Measurements from ENCODE around the gene ECE1.
A peak's percentile ranks its signal among the peaks of the same experiment; 100 is the strongest.
"Not testable (repeated sequence)": the region's sequence is repeated elsewhere in the genome, so short reads cannot be mapped to it uniquely, and the experiment has no call there.

Gene ECE1

DNA sequence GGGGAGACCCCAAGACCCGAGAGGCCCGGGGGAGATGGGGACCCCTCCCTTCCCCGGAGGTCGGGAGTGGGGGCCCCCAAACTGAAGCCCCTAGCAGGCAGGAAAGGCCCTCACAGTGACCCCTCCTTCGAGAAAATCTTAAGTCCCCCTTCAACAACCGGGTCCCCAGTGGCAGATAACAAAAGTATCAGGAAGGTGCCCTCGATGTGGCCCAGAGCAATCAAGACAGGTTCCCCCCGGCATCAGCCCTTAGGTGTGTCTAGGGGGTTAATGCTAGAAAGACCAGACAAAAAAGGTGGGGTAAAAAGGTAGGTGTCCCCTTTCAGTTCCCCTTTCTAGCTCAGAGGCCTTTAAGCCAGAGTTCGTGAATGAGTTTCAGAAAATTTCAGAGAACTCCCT is 282 bp upstream of the ECE1 start:
- no peak for DNase-seq

DNA sequence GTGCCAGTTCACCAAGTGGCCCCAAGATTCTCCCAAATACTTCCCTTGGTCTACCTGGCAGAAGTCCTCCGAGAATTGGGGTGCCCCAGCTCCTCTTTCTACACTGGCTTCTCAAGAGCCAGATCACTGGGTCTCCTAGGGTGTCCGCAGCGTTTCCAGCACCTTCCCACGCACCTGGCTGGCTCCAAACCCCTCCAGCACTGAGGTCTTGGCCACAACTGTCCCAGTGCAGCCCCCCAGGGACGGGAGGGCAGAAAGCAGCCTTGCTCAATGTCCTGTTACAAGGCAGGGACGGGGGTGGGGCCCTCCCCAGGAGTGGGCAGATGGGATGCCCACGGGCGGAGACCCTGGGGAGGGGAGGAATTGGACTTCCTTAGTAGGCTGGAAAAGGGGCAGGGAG is 1.1 kb downstream of the ECE1 start:
- DNase-seq = no peak

DNA sequence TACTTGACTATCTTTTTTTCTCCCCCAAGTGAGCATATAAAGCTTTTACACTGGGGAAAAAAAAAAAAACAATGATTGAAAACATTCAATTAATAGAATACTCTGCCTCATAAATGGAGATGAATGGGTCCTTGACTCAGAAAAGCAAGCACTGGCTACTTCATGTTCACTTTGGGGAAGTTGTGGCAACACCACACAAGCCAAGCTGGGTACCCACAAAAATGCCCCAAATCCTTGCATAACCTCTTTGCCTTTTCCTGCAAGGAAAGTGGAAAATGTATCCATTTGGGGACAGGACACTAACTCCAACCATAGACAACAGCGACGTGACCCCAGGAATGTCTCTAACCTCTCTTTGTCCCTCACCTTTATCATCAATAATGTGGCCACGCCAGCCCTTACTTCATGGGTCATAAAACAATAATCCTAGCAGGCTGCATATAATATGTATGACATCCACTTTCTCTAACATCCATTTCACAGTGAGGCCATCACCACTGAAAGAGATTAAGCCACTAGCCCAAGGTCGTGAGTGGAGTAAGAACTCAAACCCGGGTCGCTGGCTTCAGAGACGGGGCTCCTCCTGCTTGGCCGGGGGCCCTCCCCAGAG is 2.3 kb downstream of the ECE1 start:
- no peak for DNase-seq

DNA sequence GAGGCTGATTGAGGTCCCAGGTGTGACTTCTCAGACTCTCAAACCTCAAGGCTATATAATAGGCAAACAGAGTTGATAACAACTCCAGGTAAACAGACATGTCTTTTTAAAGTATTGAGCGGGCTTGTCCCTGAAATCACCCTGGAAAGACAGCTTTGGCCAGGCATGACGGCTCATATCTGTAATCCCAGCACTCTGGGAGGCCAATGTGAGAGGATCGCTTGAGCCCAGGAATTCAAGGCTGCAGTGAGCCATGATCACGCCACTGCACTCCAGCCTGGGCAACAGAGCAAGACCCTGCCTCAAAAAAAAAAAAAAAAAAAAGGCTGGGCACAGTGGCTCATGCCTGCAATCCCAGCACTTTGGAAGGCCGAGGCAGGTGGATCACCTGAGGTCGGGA is 4.9 kb downstream of the ECE1 start:
- DNase-seq = not testable (repeated sequence)

DNA sequence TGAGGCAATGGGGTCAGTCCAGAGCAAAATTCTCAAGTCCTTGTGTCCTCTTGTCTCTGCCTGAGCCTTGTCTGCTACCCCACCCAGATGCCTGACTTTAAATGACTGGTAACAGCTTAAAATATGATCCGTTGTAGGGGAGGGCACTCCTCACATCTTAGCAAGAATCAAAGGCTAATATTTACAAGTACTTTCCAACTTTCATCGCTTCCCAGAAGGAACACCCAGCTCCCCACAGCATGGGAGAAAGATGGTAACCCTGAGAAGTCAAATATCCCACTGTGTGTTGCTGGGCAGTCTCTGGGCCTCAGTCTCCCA is 5.2 kb downstream of the ECE1 start:
- no peak for DNase-seq

DNA sequence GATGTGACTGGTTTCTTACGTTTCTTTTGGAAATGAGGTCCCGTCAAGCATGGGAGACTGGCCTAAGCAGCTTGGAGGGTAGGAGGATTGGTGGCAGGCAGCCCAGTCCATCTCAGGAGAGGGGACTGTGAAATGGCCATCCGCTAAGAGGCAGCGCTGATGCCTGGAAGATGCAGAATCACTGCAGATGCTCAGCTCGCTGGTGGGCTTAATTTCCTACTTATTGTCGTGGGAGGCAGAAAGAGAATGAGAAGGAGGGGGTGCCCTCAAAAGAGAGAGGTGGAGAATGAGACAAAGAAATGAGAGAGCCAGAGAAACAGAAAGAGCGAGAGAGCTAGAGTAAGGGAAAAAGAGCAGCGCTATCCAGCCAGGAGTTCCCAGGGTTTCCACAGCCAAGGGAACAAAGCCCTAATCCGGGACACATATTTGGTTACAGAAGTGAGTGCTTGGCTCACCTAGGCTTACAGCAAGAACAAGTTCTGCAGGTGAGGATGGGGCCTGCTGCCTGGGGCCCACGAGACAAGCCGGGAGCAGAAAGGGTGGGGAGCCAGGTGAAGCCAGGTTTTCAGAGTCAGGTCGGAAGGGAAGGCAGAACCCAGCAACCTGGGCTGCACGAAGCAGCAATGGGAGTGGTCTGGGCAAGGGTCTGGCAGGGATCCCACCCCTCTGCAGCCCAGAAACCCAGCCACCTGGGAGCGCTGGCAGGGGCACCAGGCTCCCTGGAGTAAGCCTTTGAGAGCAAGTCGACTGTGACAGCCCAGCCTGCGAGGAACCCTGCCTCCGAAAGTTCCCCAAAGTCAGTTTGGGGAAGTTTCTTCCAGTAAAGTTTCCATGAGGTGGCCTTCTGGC is 5.8 kb downstream of the ECE1 start:
- no peak for DNase-seq

DNA sequence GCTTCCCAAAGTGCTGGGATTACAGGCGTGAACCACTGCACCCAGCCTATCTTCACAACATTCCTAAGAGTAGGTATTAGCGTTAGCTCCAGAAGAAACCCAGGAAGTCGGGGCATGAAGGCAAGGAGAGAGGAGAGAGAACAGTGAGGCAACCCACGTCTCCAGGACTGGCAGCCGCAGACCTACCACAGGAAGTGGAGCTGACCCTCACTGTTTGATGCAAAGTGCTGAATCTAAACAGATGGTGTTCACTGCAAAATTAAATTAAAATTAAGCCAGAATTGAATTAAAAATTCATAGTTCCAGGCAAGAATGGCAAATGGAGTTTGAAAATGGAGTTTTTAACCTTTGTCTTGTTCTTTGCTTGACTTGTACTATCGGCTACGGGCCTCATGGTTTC is 6.7 kb downstream of the ECE1 start:
- no peak for DNase-seq

DNA sequence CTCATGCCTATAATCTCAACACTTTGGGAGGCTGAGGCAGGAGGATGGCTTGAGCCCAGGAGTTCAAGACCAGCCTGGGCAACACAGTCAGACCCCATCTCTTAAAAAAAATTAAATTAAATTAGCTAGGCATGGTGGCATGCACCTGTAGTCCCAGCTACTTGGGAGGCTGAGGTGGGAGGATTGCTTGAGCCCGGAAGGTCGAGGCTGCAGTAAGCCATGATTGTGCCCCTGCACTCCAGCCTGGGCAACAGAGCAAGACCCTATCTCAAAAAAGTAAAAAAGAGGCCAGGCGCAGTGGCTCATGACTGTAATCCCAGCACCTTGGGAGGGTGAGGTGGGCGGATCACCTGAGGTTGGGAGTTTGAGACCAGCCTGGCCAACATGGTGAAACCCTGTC is 8.2 kb downstream of the ECE1 start:
- not testable (repeated sequence) for DNase-seq

DNA sequence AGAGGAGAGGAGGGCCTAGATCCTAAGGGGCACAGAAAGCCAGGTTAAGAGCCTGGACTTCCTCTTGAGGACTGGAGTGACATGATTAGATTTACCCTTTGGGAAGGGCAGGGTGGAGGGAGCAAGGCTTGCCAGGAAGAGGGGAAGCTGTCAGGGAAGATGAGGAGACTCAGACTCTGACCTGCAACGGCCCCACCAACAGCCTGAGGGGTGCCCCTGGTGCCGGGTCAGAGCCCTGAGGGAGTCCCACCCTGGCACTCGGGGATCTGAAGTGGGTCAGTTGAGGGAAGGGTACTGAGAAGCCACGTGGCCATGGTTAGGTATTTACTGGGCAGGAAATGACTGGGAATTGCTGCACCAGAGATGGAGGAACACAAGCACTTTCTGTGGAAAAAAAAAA is 9.8 kb downstream of the ECE1 start:
- DNase-seq = no peak

DNA sequence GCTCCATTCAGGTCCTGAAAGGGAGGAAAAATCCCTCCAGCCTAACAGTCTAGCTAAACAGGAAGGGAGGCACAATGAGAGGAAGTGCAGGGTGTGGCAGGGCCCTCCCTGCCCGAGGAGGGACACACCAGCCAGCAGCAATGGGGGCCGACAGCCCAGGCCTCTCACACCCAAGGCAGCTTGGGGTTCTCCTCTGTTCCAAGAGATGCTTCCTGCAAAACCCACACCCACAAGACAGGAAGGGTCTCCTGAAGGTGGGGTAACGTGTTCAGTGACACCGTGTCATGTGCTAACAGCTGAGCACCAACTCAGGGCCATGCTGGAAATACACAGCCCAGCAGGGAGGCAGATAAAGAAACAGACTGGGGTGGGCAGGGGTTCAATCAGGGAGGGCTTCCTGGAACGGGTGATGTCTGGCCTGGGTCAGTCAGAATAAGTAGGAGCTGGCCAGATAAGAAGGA is 10.2 kb downstream of the ECE1 start:
- no peak for DNase-seq

DNA sequence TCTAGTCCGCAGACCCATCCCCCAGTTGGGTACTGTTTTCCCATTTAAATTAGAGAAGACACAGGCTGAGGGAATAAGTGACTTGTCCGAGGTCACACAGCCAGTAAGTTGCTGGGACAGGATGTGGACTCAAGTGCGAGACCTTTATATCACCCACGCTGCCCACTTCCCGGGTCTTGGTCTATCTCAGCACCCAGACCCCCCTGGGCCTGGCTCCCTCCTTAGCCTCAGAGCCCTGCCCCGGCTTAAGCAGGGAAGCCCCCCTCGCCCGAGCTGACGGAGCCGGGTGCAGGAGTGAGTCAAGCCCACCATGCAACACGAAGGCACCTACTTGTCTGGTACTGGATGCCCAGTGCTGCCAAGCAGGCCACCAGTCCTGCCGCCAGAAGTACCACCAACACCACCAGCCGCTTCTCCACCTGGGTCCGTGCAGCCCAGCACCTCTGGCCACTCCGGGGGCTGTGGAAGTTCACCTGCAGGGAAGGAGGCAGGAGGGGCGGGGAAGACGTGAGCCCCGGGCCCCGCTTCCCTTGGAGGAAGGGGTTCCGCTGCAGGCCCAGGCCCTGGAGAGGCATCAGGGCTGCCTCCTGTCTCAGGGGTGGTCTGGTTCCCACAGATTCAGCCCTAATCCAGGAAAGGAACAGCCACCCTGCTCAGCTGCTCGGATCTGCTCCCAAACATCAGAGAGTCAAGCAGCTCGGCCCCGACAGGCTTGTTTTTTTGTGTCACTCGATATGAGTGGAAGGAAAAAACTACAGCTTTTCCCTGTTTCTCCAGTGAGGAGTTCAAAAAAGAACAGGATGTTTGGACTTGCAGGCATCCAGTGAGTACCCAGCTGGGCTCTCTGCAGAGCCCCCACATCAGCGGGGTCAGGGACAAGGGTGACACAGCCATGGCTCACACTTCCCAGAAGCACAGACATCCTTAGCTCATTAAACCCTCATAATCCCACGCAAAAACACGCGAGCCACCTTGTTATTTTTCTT is 11.1 kb downstream of the ECE1 start:
- no peak for DNase-seq

DNA sequence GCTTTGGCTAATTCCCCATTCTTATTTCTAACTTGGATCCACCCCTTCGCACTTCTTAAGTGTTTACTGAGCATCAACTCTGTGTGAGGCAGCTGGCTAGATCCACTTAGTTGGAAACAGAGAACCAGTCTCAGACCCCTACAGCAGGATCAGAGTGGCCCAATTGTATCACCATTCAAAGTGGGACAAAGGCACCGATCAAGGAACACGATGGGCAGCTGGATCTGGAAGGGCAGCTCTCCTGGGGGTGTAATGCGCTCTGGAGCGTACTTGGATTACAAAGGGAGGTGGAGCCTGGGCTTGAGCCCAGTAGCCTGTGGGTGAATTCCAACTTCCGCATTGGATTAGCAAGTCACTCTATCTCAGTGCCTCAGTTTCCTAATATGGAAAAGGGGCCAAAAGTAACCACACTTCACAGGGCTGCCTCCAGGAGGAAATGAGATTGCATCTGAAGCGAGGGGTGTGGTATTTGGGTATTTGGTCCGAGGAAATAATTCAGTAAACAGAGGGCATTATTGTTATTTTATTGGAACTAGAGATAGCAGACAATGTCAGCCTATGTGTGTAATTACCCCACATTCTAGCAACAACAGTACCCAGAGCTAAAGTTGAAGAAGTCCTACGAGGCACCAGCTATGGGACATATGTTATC is 11.9 kb downstream of the ECE1 start:
- DNase-seq = no peak

DNA sequence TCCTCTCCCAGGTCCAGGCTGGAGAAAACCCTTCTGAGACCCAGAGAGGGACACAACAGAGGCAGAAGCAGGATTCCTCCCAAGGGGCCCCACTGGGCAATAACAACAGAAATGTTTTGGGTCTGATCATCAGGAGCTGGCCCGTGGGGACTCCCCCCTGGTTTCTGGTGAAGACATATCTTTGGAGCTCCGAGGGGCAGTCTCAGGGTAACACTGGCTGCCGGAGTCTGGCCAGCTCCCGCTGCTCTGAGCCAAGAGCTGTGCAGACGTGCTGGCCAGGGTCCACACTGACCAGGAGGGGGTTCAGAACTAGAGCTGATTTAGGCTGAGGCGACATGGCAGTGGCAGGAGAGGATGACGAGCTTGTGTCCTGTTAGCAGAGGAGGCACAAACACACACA is 13.1 kb downstream of the ECE1 start:
- no peak for DNase-seq

DNA sequence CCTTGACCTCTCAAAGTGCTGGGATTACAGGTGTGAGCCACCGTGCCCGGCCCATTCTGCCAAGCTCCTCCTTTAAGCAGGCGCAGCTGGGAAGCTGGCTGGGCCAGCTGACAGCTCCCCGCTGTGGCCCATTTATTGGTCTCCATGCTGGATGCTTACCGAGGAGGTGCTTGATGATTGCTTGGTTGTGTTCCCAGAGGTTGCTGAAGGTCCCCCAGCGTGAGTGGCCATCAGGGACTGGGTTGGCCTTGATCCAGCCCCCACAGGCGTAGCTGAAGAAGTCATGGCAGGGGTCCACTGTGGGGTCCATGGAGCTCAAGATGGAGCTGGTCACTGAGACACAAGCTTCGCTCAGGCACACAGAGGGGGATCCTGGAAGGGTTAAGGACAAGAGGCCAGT is 17.7 kb downstream of the ECE1 start:
- DNase-seq = no peak

DNA sequence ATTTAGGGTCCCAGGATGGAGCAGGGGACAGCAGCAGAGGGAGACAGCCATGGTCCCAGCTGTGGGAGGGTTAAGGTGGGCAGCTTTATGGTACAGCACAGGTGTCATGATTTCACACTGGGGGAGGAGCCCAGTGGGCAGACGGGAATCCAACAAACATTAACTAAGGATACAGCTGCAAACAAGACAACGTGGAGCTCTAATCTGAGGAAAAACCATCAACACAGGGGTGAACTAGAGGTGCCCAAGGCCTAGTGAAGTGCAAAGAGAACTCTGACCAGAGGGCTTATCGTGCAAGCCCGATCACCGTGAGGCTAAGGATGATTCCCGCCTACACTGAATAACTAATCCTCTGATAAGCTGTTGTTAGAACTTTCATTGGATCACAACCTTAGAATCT is 18.7 kb downstream of the ECE1 start:
- no peak for DNase-seq

DNA sequence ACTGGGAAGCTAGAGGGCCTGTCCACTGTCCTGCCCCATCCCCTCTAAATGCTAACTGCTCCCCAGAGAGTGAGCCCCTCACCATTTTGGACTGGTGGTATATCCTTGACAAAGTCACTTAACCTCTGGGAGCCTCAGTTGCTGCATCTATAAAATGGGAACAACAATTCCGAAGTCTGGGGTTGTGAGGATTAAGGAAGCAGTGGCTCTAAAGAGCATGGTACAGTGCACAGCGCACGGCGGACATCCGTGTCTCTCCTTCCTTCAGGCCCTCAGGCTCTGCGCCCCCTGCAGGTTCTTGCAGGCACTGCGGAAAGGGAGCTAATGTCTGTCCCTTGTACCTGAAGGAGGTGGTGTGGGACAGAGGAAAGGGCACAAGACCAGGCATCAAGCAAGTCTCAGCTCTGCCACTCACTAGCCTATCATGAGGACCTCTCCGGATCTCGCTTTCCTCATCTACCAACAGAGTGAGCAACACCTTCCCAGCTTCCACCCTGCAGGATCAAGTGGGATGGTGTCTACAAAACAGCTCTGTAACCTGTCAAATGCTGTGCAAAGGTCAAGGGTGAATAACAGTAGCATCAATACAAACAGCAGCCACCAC is 20.1 kb downstream of the ECE1 start:
- DNase-seq = peak; percentile 85

DNA sequence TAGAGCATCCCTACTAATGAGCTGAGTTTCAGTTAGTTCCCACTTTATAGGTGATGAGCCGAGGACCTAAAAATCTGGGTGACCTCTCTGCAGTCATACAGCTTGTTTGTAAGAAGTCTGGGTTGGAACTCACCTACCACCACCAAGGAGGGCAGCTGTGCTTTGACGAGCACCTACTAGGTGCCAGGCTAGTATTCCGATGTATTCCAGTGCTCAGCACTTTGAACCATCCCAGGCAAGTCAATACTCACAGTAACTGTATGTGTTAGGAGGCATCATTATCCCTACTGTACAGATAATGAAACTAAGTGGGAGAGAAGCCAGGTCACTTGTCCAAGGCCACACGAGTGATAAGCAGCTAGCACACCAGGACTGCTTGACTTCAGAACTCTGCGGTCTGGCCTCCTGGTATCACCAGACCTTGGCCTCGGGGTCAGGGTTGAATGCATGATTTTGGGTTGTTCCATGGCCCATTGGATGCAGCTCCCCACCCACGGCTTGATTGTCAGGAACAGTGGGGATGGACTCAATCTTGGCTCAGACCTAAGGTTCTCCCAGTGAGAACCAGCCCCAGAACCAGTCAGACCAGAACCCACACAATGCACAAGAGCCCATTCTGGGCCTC is 20.7 kb downstream of the ECE1 start:
- DNase-seq = no peak

DNA sequence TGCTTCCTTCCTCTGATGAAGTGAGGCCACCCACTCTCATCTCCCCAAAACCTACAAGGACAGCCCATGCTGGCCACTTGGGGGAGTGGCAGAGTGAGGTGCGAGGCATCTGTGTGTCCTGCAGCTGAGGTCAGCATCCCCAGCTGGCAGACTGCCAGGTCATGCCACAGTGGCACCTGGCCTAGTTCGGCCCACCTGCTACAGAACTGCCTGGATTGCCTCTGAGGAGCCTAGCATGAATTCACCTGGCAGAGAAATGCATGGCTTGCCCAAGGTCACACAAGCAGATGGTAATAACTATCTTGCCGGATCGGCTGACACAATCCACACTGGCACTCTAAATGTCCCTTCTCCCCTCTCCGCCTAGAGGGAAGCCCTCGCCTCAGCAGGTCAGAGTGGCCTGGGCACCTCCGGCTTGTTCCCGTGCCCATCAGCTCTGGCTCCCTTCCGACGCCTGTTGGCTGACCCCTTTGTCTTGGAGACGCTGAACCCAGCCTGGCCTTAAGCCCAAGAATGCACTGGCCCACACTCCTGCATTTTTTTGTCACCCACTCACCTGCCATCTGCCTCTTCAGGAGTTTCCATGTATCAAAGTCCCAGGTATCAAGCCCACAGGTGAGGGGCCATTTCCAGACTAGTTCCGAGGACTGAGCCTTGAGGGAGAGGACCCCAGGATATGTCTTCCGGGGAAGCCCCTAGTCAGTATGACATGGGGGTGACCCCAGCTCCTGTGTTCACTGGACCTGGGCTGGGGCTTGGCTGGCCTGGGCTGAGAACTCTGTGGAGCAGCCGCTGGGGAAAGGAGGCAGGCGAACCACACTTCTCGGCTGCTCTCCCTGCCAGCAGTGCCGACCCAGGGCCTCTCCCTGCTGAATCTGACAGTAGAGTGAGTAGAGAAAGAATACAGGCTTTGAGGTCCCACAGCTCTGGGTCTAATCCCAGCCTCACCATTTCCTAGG is 21.7 kb downstream of the ECE1 start:
- no peak for DNase-seq

DNA sequence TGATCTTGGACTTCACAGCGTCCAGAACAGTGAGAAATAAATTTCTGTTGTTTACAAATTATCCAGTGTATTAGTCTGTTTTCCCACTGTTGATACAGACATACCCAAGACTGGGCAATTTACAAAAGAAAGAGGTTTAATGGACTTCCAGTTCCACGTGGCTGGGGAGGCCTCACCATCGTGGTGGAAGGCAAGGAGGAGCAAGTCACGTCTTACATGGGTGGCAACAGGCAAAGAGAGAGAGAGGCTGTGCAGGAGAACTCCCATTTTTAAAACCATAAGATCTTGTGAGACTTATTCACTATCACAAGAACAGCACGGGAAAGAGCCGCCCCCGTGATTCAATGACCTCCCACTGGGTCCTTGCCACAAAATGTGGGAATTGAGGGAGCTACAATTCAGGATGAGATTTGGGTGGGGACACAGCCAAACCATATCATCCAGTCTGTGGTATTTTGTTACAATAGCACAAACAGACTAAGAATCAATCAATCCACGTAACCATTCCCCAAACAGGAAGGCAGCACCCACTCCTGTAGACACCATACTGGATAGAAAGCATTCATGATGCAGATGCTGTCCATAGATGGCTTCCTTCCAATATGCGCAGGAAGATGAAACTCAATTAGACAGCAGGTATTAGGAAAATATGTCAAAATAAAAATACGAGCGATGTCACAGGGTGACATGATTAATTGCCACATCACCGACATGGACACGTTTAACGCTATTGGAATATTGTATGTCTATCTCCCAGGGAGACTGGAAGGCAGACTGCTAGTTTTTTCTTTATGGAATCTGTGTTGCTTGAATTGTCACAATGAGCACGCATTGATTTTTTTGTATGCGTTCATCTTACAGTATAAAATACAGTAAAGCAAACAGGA is 22.8 kb downstream of the ECE1 start:
- DNase-seq = no peak

Measured in activated CD8-positive, alpha-beta memory T cell treated with anti-CD3 and anti-CD28 coated beads, Interleukin-2, amount 50 U/mL, for 4 hours (primary cell).